HepG2 (cell line): ENCODE data around the gene TMEM19. TPM values are rescaled to one million over a fixed set of nuclear protein-coding genes. Genes with fewer than 3 reads are reported as not detected.

Source experiments
- ATAC-seq: fragments of 200-7000 bp; cut with Tn5 transposase; 3 replicates; pipeline ENCODE4 v1.9.1; 2020; ENCODE audit warnings: mild to moderate bottlenecking, moderate library complexity
- BruUV-seq: library from RNA; stranded (reverse); fragments of 400-500 nt; replicated peaks from 2 replicates; lab custom pipeline; 2021; lab: Mats Ljungman, UMichigan
- CTCF ChIA-PET: fragments of 300-600 bp; formaldehyde crosslinking; extraction: SDS; loops from one replicate; lab custom pipeline; 2021; ENCODE audit warnings: low total read pairs, inconsistent platforms, low intra/inter-chr PET ratio; lab: Yijun Ruan, JAX
- POLR2A ChIA-PET: fragments of 350-600 bp; sonication (Branson Sonifier 250); formaldehyde crosslinking; loops from one replicate; lab custom pipeline; 2020; ENCODE audit warnings: antibody characterized with exemption, inconsistent platforms; lab: Yijun Ruan, JAX
- DNase-seq: peaks from one replicate; pipeline ENCODE4 v3.0.0-alpha.2; 2015; ENCODE audit warnings: low spot score
- FAIRE-seq: peaks from 3 replicates; lab custom pipeline; 2011; peaks lifted over from hg19 to GRCh38; lab: Jason Lieb, UNC
- H2AFZ ChIP-seq: one replicate; pipeline ENCODE4 v1.6.1; 2011; ENCODE audit warnings: low read length, inconsistent platforms
- H3K27ac ChIP-seq: fragments of 300-600 bp; 3 replicates; pipeline ENCODE4 v1.8.0; 2011; ENCODE audit warnings: mixed run types, mild to moderate bottlenecking, mixed read lengths, low read length, inconsistent platforms; ENCODE audit not compliant: insufficient read depth; ENCODE audit errors: extremely low read length
- H3K27me3 ChIP-seq, 2 experiments: fragments of 200-600 bp in 1 of 2; 2 replicates in 1 of 2; 3 replicates in 1 of 2; pipeline versions ENCODE4 v1.6.0 to v1.8.0; 2011; ENCODE audit warnings: low read length in 2 of 2, mild to moderate bottlenecking in 2 of 2, moderate library complexity in 2 of 2, inconsistent platforms in 1 of 2; ENCODE audit not compliant: insufficient read depth in 2 of 2, control insufficient read depth in 1 of 2
- H3K36me3 ChIP-seq, 2 experiments: fragments of 200-600 bp in 1 of 2; replicated peaks in 1 of 2; 2 replicates in 1 of 2; 3 replicates in 1 of 2; pipeline versions ENCODE4 v1.5.1 to v1.8.0; 2011; ENCODE audit warnings: low read length in 2 of 2, inconsistent platforms in 1 of 2; ENCODE audit not compliant: insufficient read depth in 2 of 2, control insufficient read depth in 1 of 2
- H3K4me1 ChIP-seq: 2 replicates; pipeline ENCODE4 v1.5.1; 2012; ENCODE audit warnings: low read length, inconsistent platforms; ENCODE audit not compliant: insufficient read depth
- H3K4me2 ChIP-seq: 2 replicates; pipeline ENCODE4 v1.6.0; 2011; ENCODE audit warnings: low read depth, low read length, inconsistent platforms
- H3K4me3 ChIP-seq, 3 experiments: fragments of 200-600 bp in 1 of 3; sonication (generic), shearing (Covaris generic) in 1 of 3; replicated peaks in 1 of 3; 2 replicates each; pipeline ENCODE4 v1.5.1; 2011 to 2016; ENCODE audit warnings: low read length in 3 of 3, inconsistent platforms in 2 of 3, low read depth in 2 of 3, mild to moderate bottlenecking in 2 of 3, control low read depth in 1 of 3, mixed read lengths in 1 of 3; ENCODE audit not compliant: insufficient read depth in 1 of 3
- H3K79me2 ChIP-seq: one replicate; pipeline ENCODE4 v1.6.1; 2011; ENCODE audit warnings: low read length, inconsistent platforms; ENCODE audit not compliant: insufficient read depth
- H3K9ac ChIP-seq: 2 replicates; pipeline ENCODE4 v1.6.0; 2011; ENCODE audit warnings: mild to moderate bottlenecking, low read depth, low read length, inconsistent platforms; ENCODE audit not compliant: insufficient read depth
- H3K9me3 ChIP-seq: 2 replicates; pipeline ENCODE4 v1.5.1; 2012; ENCODE audit warnings: mild to moderate bottlenecking, low read length
- H4K20me1 ChIP-seq: 2 replicates; pipeline ENCODE4 v1.6.0; 2011; ENCODE audit warnings: inconsistent platforms, mild to moderate bottlenecking, low read length, moderate library complexity; ENCODE audit not compliant: insufficient read depth
- AGO2 ChIP-seq: fragments of 200-400 bp; formaldehyde crosslinking; optimal IDR thresholded peaks from 2 replicates; pipeline ENCODE3; 2017; ENCODE audit warnings: mild to moderate bottlenecking, low read depth, low read length, moderate library complexity
- MAFK ChIP-seq, 2 experiments: IDR thresholded peaks in 1 of 2; conservative IDR thresholded peaks in 1 of 2; 2 replicates each; pipeline ENCODE4 v1.6.1; 2011; ENCODE audit warnings: improper control_type of control experiment in 2 of 2, low read length in 2 of 2
- PRMT3 ChIP-seq: sonication (generic); formaldehyde crosslinking; IDR thresholded peaks from 2 replicates; pipeline ENCODE4 v1.8.1; 2022; ENCODE audit warnings: low read depth, mild to moderate bottlenecking, moderate library complexity, missing genetic modification reagents, borderline replicate concordance
- WGBS: methylation state at CpG from one replicate; pipeline ENCODE4 v1.1.6; 2017; ENCODE audit warnings: low lambda C conversion rate; 5-methylcytosine and 5-hydroxymethylcytosine counted together
- in situ Hi-C: cut with HindIII; loops from 2 replicates; pipeline ENCODE4 v1.10.0; 2017; ENCODE audit warnings: low pct_unique_long_range_greater_than_20kb; ENCODE audit not compliant: extremely low pct_ligation_motif_present
- intact Hi-C: fragments of 100-400 bp; cut with micrococcal nuclease; formaldehyde crosslinking; loops from one replicate; pipeline ENCODE4 v1.10.0; 2022; ENCODE audit not compliant: unreplicated experiment
- polyA plus RNA-seq, 8 experiments: library from polyadenylated mRNA; depleted of rRNA in 3 of 8; stranded (reverse) in 7 of 8; unstranded in 1 of 8; fragments of >200 nt; fragmentation: Illumina TruSeq in 4 of 8; extraction: Trizol in 4 of 8; gene quantifications; 2 replicates each; pipeline versions ENCODE4 v1.2.1 to v1.2.3, GENCODE V29; 2011 to 2016; ENCODE audit warnings: low read depth in 4 of 8, missing spikeins in 1 of 8, mixed read lengths in 1 of 8; ENCODE audit not compliant: insufficient read depth in 1 of 8
- total RNA-seq, 5 experiments: library from RNA; depleted of rRNA; stranded (reverse); fragments of >200 nt; fragmentation: Illumina TruSeq; extraction: Trizol; gene quantifications; 2 replicates each; pipeline ENCODE4 v1.2.3, GENCODE V29; 2016; ENCODE audit warnings: low read depth in 1 of 5
- TF ChIP-seq, protein P1 (sequence below): sonication (generic); formaldehyde crosslinking; IDR thresholded peaks from 2 replicates; pipeline ENCODE4 v1.4.0; 2020; ENCODE audit warnings: missing genetic modification reagents, borderline replicate concordance
- TF ChIP-seq, protein P2 (sequence below): sonication (generic); formaldehyde crosslinking; IDR thresholded peaks from 2 replicates; pipeline ENCODE4 v1.4.0; 2020; ENCODE audit warnings: missing genetic modification reagents

TMEM19 gene
- total and polyA plus RNA-seq, 2 of the 13 experiments (the other 11 are each of a cell fraction or from before 2014, with no cell fraction given) = 16.9 to 22.5 TPM

GRCh38 chr12:71685312-71685906 is 473 bp upstream of the TMEM19 start:
- WGBS = 4% methylated on average over 19 of the region's 19 CpGs
- no TSS peak for BruUV-seq
- intact Hi-C loops = no loop called here

More at GRCh38 chr12:71685312-71685906, 473 bp upstream of the TMEM19 start:
- peak overlapping the region; percentile 80 for H3K9ac ChIP-seq
- peak overlapping the region; percentile 73 to 79 (median 73) for H3K4me3 ChIP-seq
- peak overlapping the region; percentile 95 for H2AFZ ChIP-seq
- TF ChIP-seq, protein P1, sequence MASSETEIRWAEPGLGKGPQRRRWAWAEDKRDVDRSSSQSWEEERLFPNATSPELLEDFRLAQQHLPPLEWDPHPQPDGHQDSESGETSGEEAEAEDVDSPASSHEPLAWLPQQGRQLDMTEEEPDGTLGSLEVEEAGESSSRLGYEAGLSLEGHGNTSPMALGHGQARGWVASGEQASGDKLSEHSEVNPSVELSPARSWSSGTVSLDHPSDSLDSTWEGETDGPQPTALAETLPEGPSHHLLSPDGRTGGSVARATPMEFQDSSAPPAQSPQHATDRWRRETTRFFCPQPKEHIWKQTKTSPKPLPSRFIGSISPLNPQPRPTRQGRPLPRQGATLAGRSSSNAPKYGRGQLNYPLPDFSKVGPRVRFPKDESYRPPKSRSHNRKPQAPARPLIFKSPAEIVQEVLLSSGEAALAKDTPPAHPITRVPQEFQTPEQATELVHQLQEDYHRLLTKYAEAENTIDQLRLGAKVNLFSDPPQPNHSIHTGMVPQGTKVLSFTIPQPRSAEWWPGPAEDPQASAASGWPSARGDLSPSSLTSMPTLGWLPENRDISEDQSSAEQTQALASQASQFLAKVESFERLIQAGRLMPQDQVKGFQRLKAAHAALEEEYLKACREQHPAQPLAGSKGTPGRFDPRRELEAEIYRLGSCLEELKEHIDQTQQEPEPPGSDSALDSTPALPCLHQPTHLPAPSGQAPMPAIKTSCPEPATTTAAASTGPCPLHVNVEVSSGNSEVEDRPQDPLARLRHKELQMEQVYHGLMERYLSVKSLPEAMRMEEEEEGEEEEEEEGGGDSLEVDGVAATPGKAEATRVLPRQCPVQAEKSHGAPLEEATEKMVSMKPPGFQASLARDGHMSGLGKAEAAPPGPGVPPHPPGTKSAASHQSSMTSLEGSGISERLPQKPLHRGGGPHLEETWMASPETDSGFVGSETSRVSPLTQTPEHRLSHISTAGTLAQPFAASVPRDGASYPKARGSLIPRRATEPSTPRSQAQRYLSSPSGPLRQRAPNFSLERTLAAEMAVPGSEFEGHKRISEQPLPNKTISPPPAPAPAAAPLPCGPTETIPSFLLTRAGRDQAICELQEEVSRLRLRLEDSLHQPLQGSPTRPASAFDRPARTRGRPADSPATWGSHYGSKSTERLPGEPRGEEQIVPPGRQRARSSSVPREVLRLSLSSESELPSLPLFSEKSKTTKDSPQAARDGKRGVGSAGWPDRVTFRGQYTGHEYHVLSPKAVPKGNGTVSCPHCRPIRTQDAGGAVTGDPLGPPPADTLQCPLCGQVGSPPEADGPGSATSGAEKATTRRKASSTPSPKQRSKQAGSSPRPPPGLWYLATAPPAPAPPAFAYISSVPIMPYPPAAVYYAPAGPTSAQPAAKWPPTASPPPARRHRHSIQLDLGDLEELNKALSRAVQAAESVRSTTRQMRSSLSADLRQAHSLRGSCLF (CRISPR knock-in tag) = no peak
- TF ChIP-seq MAFK (conservative IDR thresholded peaks at IDR 0.05 in 1 of 2, IDR thresholded peaks at IDR 0.05 in 1 of 2; ENCODE audit: low read length in 2 of 2) (peak; percentile 30 to 33; a peak in 1 of 4 replicates), AGO2 (no peak), PRMT3 (CRISPR knock-in tag) (0 out of 2 replicates have a peak, but pooled peaks have one; percentile 4)
- TF ChIP-seq, protein P2, sequence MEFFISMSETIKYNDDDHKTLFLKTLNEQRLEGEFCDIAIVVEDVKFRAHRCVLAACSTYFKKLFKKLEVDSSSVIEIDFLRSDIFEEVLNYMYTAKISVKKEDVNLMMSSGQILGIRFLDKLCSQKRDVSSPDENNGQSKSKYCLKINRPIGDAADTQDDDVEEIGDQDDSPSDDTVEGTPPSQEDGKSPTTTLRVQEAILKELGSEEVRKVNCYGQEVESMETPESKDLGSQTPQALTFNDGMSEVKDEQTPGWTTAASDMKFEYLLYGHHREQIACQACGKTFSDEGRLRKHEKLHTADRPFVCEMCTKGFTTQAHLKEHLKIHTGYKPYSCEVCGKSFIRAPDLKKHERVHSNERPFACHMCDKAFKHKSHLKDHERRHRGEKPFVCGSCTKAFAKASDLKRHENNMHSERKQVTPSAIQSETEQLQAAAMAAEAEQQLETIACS (CRISPR knock-in tag) = no peak
- ATAC-seq (peak; percentile 8; the same call in 2 of the 3 replicates), DNase-seq (no peak), FAIRE-seq (no peak)
- H4K20me1 ChIP-seq = no peaks in the 10 kb centered on the region
- H3K79me2 ChIP-seq = peaks cover 9% of the 10 kb centered on the region
- H3K27ac ChIP-seq = peak overlapping the region; percentile 93
- no peaks in the 10 kb centered on the region for H3K27me3 ChIP-seq
- no peaks in the 10 kb centered on the region for H3K9me3 ChIP-seq
- POLR2A ChIA-PET = interaction anchor here (0.6 to 3.7 kb wide), 17 partner anchors 10 to 247 kb away, joined by 3 to 78 read pairs (median 6); partner anchors contain the start of genes RAB21, THAP2 and ZFC3H1
- no peaks in the 10 kb centered on the region for H3K36me3 ChIP-seq
- in situ Hi-C loops = no loop called here
- CTCF ChIA-PET = no interaction called here
- peaks cover 46% of the 10 kb centered on the region for H3K4me1 ChIP-seq
- H3K4me2 ChIP-seq = peak overlapping the region; percentile 99
